ENCODE data around the gene CACNA2D2. TPM values are rescaled to one million over a fixed set of nuclear protein-coding genes. Genes with fewer than 3 reads are reported as not detected.

The CACNA2D2 gene
- total and polyA plus RNA-seq, 11 donors, result 0.49 to 3.6 (median 1.5) TPM

GRCh38 chr3:50345586-50346234 lies 157.7 kb downstream of the CACNA2D2 start, which contains the start of gene ZMYND10:
TSS of gene ZMYND10 (minus strand) at chr3:50345732. CDS start at chr3:50345579, 153 bp downstream.
- H3K36me3 ChIP-seq, result peaks cover 0 to 17% (median 9%) of the 10 kb centered on the region in 9 donors
- H3K9me3 ChIP-seq, result no peaks in the 10 kb centered on the region
- H3K4me3 ChIP-seq, result peak within 1 kb of the TSS in 10 of 12 donors; percentile 4 to 57 (median 47)
- no peaks in the 10 kb centered on the region for H3K27me3 ChIP-seq
- peaks cover 2 to 53% (median 34%) of the 10 kb centered on the region in 12 donors for H3K4me1 ChIP-seq
- DNase-seq (peak; percentile 70 to 89 (median 78)), ATAC-seq (peak in 3 of 4 donors; percentile 21 to 40 (median 29))
- 8 to 19% (median 14%) methylated on average over 25 to 45 of the region's 45 CpGs for WGBS, 4 donors
- intact Hi-C loops (cut with DNase I), result loop anchor here in 7 of 10 donors (2.0 to 10.0 kb wide), 4 partner anchors 87 to 1039 kb away; partner anchors contain the start of genes CISH (in 2 of the 7) and MANF (in 1 of the 7)
- H3K27ac ChIP-seq, result no peak within 1 kb of the TSS
- TF ChIP-seq POLR2A (IDR thresholded peaks at IDR 0.05), result no peak
- TF ChIP-seq CTCF (IDR thresholded peaks at IDR 0.05), result no peak

GRCh38 chr3:50345008-50345407 lies 158.4 kb downstream of the CACNA2D2 start:
- peaks cover 0 to 4% (median 0%) of the 10 kb centered on the region in 9 donors for H3K27me3 ChIP-seq
- peak overlapping the region in 9 of 12 donors; percentile 37 to 57 (median 48) for H3K4me3 ChIP-seq
- ATAC-seq, result no peak
- 71 to 82% (median 79%) methylated on average over 6 to 8 of the region's 8 CpGs for WGBS, 4 donors
- no peak overlapping the region for H3K27ac ChIP-seq
- TF ChIP-seq CTCF (IDR thresholded peaks at IDR 0.05), result no peak
- TF ChIP-seq POLR2A (IDR thresholded peaks at IDR 0.05), result no peak
- H3K9me3 ChIP-seq, result no peaks in the 10 kb centered on the region
- peaks cover 0 to 17% (median 9%) of the 10 kb centered on the region in 9 donors for H3K36me3 ChIP-seq
- intact Hi-C loops (cut with DNase I), result loop anchor here in 3 of 10 donors (5.0 to 10.0 kb wide), 3 partner anchors 87 to 1040 kb away; partner anchors contain the start of genes CISH (in 2 of the 3) and MANF (in 1 of the 3)
- peak in 1 of 5 donors; percentile 58 for DNase-seq
- peaks cover 7 to 55% (median 35%) of the 10 kb centered on the region in 12 donors for H3K4me1 ChIP-seq

- WGBS, 4 donors, result 88% methylated on average over 13 of the region's 13 CpGs
- no peak overlapping the region for H3K27ac ChIP-seq
- H3K4me3 ChIP-seq, result no peak overlapping the region
- peaks cover 4 to 60% (median 43%) of the 10 kb centered on the region in 12 donors for H3K4me1 ChIP-seq
- DNase-seq (no peak), ATAC-seq (no peak)
- intact Hi-C loops (cut with DNase I), result loop anchor here in 1 of 10 donors (10.0 kb wide), 1 partner anchor 1042 kb away; the partner anchor contains the start of gene MANF
- H3K36me3 ChIP-seq, result peaks cover 0 to 4% (median under 1%) of the 10 kb centered on the region in 9 donors
- TF ChIP-seq CTCF (IDR thresholded peaks at IDR 0.05), result no peak
- TF ChIP-seq POLR2A (IDR thresholded peaks at IDR 0.05), result no peak
- no peaks in the 10 kb centered on the region for H3K9me3 ChIP-seq
- peaks cover 0 to 4% (median 0%) of the 10 kb centered on the region in 9 donors for H3K27me3 ChIP-seq
These were observed 160.4 kb downstream of the CACNA2D2 start for GRCh38 chr3:50342813-50343633.

Measured in heart left ventricle (tissue), 16 donors.